Lung (tissue), 12 donors: Measurements from ENCODE around the gene TRPM7. TPM values are rescaled to one million over a fixed set of nuclear protein-coding genes. Genes with fewer than 3 reads are reported as not detected.

Experiments used
- ATAC-seq: fragments of 200-7000 bp; cut with Tn5 transposase; one replicate; pipeline ENCODE4 v1.9.1; 2020; ENCODE audit warnings: moderate number of reproducible peaks; ENCODE audit not compliant: insufficient read depth, low FRiP score
- DNase-seq, 3 donors: peaks; one replicate each; pipeline ENCODE4 v3.0.0-alpha.2; 2013 to 2017
- H3K27ac ChIP-seq, 2 donors: one replicate each; pipeline ENCODE4 v1.5.1; 2013; ENCODE audit warnings: mild to moderate bottlenecking in 2 of 2, moderate library complexity in 2 of 2, control low read depth in 1 of 2, inconsistent platforms in 1 of 2, low read depth in 1 of 2, low read length in 1 of 2
- H3K27me3 ChIP-seq, 3 donors: one replicate each; pipeline ENCODE4 v1.5.1; 2013; ENCODE audit warnings: low read length in 2 of 3; ENCODE audit not compliant: control insufficient read depth in 3 of 3, insufficient read depth in 3 of 3
- H3K36me3 ChIP-seq, 4 donors: one replicate each; pipeline ENCODE4 v1.5.1; 2013; ENCODE audit warnings: low read length in 4 of 4, mild to moderate bottlenecking in 1 of 4, moderate library complexity in 1 of 4; ENCODE audit not compliant: control insufficient read depth in 4 of 4, insufficient read depth in 4 of 4
- H3K4me1 ChIP-seq, 5 donors: one replicate each; pipeline ENCODE4 v1.5.1; 2013; ENCODE audit warnings: low read length in 5 of 5, mild to moderate bottlenecking in 2 of 5, moderate library complexity in 1 of 5; ENCODE audit not compliant: control insufficient read depth in 5 of 5, insufficient read depth in 5 of 5
- H3K4me3 ChIP-seq: one replicate; pipeline ENCODE4 v1.5.1; 2013; ENCODE audit warnings: mild to moderate bottlenecking, control low read depth, moderate library complexity
- H3K9ac ChIP-seq, 2 donors: one replicate each; pipeline ENCODE4 v1.5.1; 2013; ENCODE audit warnings: low read length in 2 of 2, control low read depth in 1 of 2; ENCODE audit not compliant: insufficient read depth in 1 of 2
- H3K9me3 ChIP-seq, 4 donors: one replicate each; pipeline ENCODE4 v1.5.1; 2013; ENCODE audit warnings: low read length in 3 of 4, mild to moderate bottlenecking in 1 of 4, moderate library complexity in 1 of 4; ENCODE audit not compliant: control insufficient read depth in 4 of 4, insufficient read depth in 3 of 4
- CTCF ChIP-seq: IDR thresholded peaks from 2 replicates; pipeline ENCODE4 v1.5.1; 2012; ENCODE audit warnings: mild to moderate bottlenecking; ENCODE audit errors: control extremely low read depth, extremely low read depth
- WGBS, 2 donors: extraction: QIAGEN DNeasy Blood & Tissue Kit; methylation state at CpG; one replicate each; pipeline ENCODE4 v1.1.7; 2013; 5-methylcytosine and 5-hydroxymethylcytosine counted together
- polyA plus RNA-seq, 2 donors: library from polyadenylated mRNA; stranded (reverse); fragments of 200-250 nt; gene quantifications; one replicate each; pipeline ENCODE4 v1.2.1, GENCODE V29; 2013
- total RNA-seq, 2 donors: library from RNA; depleted of rRNA in 1 of 2; stranded (reverse); fragments of >200 nt in 1 of 2; gene quantifications; one replicate each; pipeline ENCODE4 v1.2.1, GENCODE V29; 2014 to 2021
- donor health status: control.
- donor health status: control.
- donor health status: Bipolar disorder and iron deficiency.
- donor health status: healthy.
- donor health status: DM: yes; HTN: yes; CAD: no.

TRPM7 gene
- total and polyA plus RNA-seq, 4 donors, result 9.1 to 77.7 (median 20.7) TPM

GRCh38 chr15:50718700-50719125, 32.1 kb upstream of the TRPM7 start:
- no peaks in the 10 kb centered on the region for H3K9me3 ChIP-seq
- H3K27ac ChIP-seq, result no peak overlapping the region
- peaks cover 5 to 14% (median 13%) of the 10 kb centered on the region in 4 donors for H3K36me3 ChIP-seq
- 86 to 91% methylated on average over 1 of the region's 1 CpG for WGBS, 2 donors
- no peak overlapping the region for H3K9ac ChIP-seq
- no peaks in the 10 kb centered on the region for H3K27me3 ChIP-seq
- peaks cover 0 to 6% (median 0%) of the 10 kb centered on the region in 5 donors for H3K4me1 ChIP-seq
- H3K4me3 ChIP-seq, result no peak overlapping the region
- no peak for ATAC-seq
- DNase-seq, result no peak
- TF ChIP-seq CTCF, result no peak

GRCh38 chr15:50712018-50712417, 25.4 kb upstream of the TRPM7 start:
- WGBS, 2 donors, result 97 to 98% methylated on average over 3 of the region's 3 CpGs
- no peaks in the 10 kb centered on the region for H3K27me3 ChIP-seq
- DNase-seq (no peak), ATAC-seq (no peak)
- H3K9me3 ChIP-seq, result no peaks in the 10 kb centered on the region
- H3K4me3 ChIP-seq, result no peak overlapping the region
- no peak overlapping the region for H3K27ac ChIP-seq
- no peak for TF ChIP-seq CTCF
- H3K9ac ChIP-seq, result no peak overlapping the region
- H3K36me3 ChIP-seq, result peaks cover 1 to 4% (median 3%) of the 10 kb centered on the region in 4 donors
- H3K4me1 ChIP-seq, result peaks cover 0 to 7% (median 0%) of the 10 kb centered on the region in 5 donors

GRCh38 chr15:50710585-50710984, 24.0 kb upstream of the TRPM7 start:
- Histone ChIP-seq H3K27me3 (no peaks in the 10 kb centered on the region), H3K4me1 (peaks cover 0 to 4% (median 0%) of the 10 kb centered on the region in 5 donors), H3K4me3 (no peak overlapping the region), H3K27ac (peak overlapping the region in 1 of 2 donors; percentile 72), H3K9me3 (no peaks in the 10 kb centered on the region), H3K36me3 (peaks cover 2 to 4% (median 3%) of the 10 kb centered on the region in 4 donors), H3K9ac (no peak overlapping the region)
- no peak for TF ChIP-seq CTCF
- DNase-seq, result no peak
- no peak for ATAC-seq

- Histone ChIP-seq H3K27me3 (no peaks in the 10 kb centered on the region), H3K9ac (no peak overlapping the region), H3K4me3 (no peak overlapping the region), H3K36me3 (peaks cover 1 to 4% (median 2%) of the 10 kb centered on the region in 4 donors), H3K4me1 (peaks cover 0 to 4% (median 0%) of the 10 kb centered on the region in 5 donors), H3K27ac (peak overlapping the region in 1 of 2 donors; percentile 50), H3K9me3 (no peaks in the 10 kb centered on the region)
- no peak for ATAC-seq
- WGBS, 2 donors, result 90 to 91% methylated on average over 3 of the region's 3 CpGs
- no peak for TF ChIP-seq CTCF
- DNase-seq, result no peak
Measured at GRCh38 chr15:50707878-50708427, 21.4 kb upstream of the TRPM7 start.
